Measurements from ENCODE around the gene RAB6B. TPM values are rescaled to one million over a fixed set of nuclear protein-coding genes. Genes with fewer than 3 reads are reported as not detected.

RAB6B gene
- total and polyA plus RNA-seq, 2 of the 8 experiments (the other 6 are each of a cell fraction or from before 2014, with no cell fraction given), result 7.9 to 15.6 TPM

GRCh38 chr3:133881492-133881891, 14.2 kb downstream of the RAB6B start:
- Histone ChIP-seq H3K9me3 (ENCODE audit: insufficient read depth in 2 of 2, low read depth in 1 of 2, low read length in 1 of 2) (no peaks in the 10 kb centered on the region), H3K79me2 (ENCODE audit: control insufficient read depth in 1 of 2, insufficient read depth in 2 of 2, low read length in 2 of 2) (no peaks in the 10 kb centered on the region), H2BK120ac (replicated peaks; ENCODE audit: low read depth, low read length) (no peak overlapping the region), H2BK5ac (ENCODE audit: low read depth, low read length) (no peak overlapping the region), H2AFZ (ENCODE audit: low read length) (no peak overlapping the region), H4K20me1 (replicated peaks in 1 of 2; ENCODE audit: control insufficient read depth in 1 of 2, insufficient read depth in 2 of 2, low read length in 2 of 2) (no peaks in the 10 kb centered on the region), H3K23ac (ENCODE audit: insufficient read length) (no peak overlapping the region), H3K4me3 (ENCODE audit: extremely low read depth in 1 of 4, insufficient read depth in 2 of 4, low read depth in 3 of 4, low read length in 4 of 4) (no peak overlapping the region), H3K14ac (ENCODE audit: insufficient read length) (no peak overlapping the region), H3K4me1 (replicated peaks in 1 of 4; ENCODE audit: control insufficient read depth in 3 of 4, insufficient read depth in 4 of 4, low read length in 3 of 4) (no peaks in the 10 kb centered on the region), H4K91ac (replicated peaks; ENCODE audit: insufficient read length, low read length) (no peak overlapping the region), H4K8ac (ENCODE audit: extremely low read depth, insufficient read depth, low read length) (no peak overlapping the region), H2BK12ac (ENCODE audit: low read depth, low read length) (no peak overlapping the region), H3K4me2 (ENCODE audit: insufficient read depth in 1 of 2, low read depth in 2 of 2, low read length in 2 of 2) (no peak overlapping the region), H2BK15ac (ENCODE audit: low read length) (no peak overlapping the region), H4K5ac (ENCODE audit: insufficient read length, low read depth, low read length) (no peak overlapping the region), H3K27ac (ENCODE audit: low read depth, low read length) (no peak overlapping the region), H2AK5ac (ENCODE audit: low read depth, low read length) (no peak overlapping the region), H2BK20ac (ENCODE audit: low read length) (no peak overlapping the region), H3K9ac (replicated peaks in 1 of 4; ENCODE audit: extremely low read depth in 1 of 4, low read depth in 3 of 4, low read length in 3 of 4) (no peak overlapping the region), H3K23me2 (ENCODE audit: low read depth, low read length) (no peaks in the 10 kb centered on the region), H3K4ac (replicated peaks; ENCODE audit: insufficient read length, low read depth, low read length) (no peak overlapping the region), H3K56ac (replicated peaks; ENCODE audit: insufficient read length, low read depth, low read length) (no peak overlapping the region), H3K18ac (ENCODE audit: extremely low read depth, low read length) (no peak overlapping the region), H3K79me1 (ENCODE audit: low read depth, low read length) (no peaks in the 10 kb centered on the region; the same call in 1 of the 2 replicates), H3K36me3 (ENCODE audit: control insufficient read depth in 2 of 4, insufficient read depth in 4 of 4, low read length in 3 of 4) (no peaks in the 10 kb centered on the region), H3K27me3 (replicated peaks in 1 of 4; ENCODE audit: control insufficient read depth in 3 of 4, extremely low read depth in 1 of 4, insufficient read depth in 3 of 4, low read length in 3 of 4) (no peaks in the 10 kb centered on the region; a peak in 1 of 7 replicates)
- DNase-seq (ENCODE audit: low read depth in 1 of 2, low spot score in 2 of 2), result peak in 1 of 2 experiments; percentile 10
- ChIA-PET CTCF (ENCODE audit: partially characterized antibody) (interaction anchor here (0.7 to 2.5 kb wide), 2 partner anchors 16 to 576 kb away, joined by 3 to 8 read pairs; no protein-coding TSS in a partner anchor), POLR2A (ENCODE audit: partially characterized antibody) (no interaction called here)
- FAIRE-seq, result no peak
- 83% methylated on average over 1 of the region's 1 CpG; no CpG with 5 or more reads in 1 of the 2 experiments for WGBS, 2 experiments (ENCODE audit: extremely low coverage in 1 of 2, insufficient coverage in 1 of 2, insufficient read length in 1 of 2, insufficient replicate concordance in 2 of 2, low coverage in 1 of 2, low lambda C conversion rate in 2 of 2, missing lambda C conversion rate in 1 of 2)
- TF ChIP-seq RBBP5 (IDR thresholded peaks at IDR 0.05; ENCODE audit: borderline replicate concordance, low read depth, low read length) (no peak), SP1 (IDR thresholded peaks at IDR 0.05; ENCODE audit: low read depth, low read length) (no peak), CBX8 (IDR thresholded peaks at IDR 0.05; ENCODE audit: borderline replicate concordance, low read depth, low read length) (no peak), BCL11A (IDR thresholded peaks at IDR 0.05; ENCODE audit: low read depth in 2 of 2, low read length in 2 of 2) (no peak), SP2 (IDR thresholded peaks at IDR 0.05; ENCODE audit: low read length) (no peak), ASH2L (IDR thresholded peaks at IDR 0.05; ENCODE audit: low read length) (no peak), JUND (IDR thresholded peaks at IDR 0.05; ENCODE audit: low read length) (no peak), HDAC6 (IDR thresholded peaks at IDR 0.05; ENCODE audit: low read depth, low read length) (no peak), TCF12 (IDR thresholded peaks at IDR 0.05; ENCODE audit: low read depth, low read length) (no peak), BACH1 (IDR thresholded peaks at IDR 0.05; ENCODE audit: low read length) (no peak), YY1 (IDR thresholded peaks at IDR 0.05; ENCODE audit: low read depth, low read length) (no peak), MAFK (IDR thresholded peaks at IDR 0.05; ENCODE audit: low read depth, low read length) (no peak), CREB1 (IDR thresholded peaks at IDR 0.05) (no peak), FOSL1 (IDR thresholded peaks at IDR 0.05; ENCODE audit: insufficient read depth, low read depth, low read length) (no peak)
- TF ChIP-seq, protein P1, sequence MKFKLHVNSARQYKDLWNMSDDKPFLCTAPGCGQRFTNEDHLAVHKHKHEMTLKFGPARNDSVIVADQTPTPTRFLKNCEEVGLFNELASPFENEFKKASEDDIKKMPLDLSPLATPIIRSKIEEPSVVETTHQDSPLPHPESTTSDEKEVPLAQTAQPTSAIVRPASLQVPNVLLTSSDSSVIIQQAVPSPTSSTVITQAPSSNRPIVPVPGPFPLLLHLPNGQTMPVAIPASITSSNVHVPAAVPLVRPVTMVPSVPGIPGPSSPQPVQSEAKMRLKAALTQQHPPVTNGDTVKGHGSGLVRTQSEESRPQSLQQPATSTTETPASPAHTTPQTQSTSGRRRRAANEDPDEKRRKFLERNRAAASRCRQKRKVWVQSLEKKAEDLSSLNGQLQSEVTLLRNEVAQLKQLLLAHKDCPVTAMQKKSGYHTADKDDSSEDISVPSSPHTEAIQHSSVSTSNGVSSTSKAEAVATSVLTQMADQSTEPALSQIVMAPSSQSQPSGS (IDR thresholded peaks at IDR 0.05; ENCODE audit: low read length), result no peak

All from H1 (cell line).